GM12891 (cell line): ENCODE data around the gene LACTBL1.

Experiments used
- POLR2A ChIP-seq: IDR thresholded peaks from 2 replicates; pipeline ENCODE4 v1.6.1; 2011; ENCODE audit warnings: low read depth, low read length, control low read depth
- POLR2AphosphoS5 ChIP-seq: IDR thresholded peaks from 2 replicates; pipeline ENCODE4 v1.6.1; 2011; ENCODE audit warnings: low read depth, low read length, control low read depth
- SPI1 ChIP-seq: IDR thresholded peaks from 2 replicates; pipeline ENCODE4 v1.6.1; 2011; ENCODE audit warnings: low read depth, low read length, control low read depth
- TAF1 ChIP-seq: IDR thresholded peaks from 2 replicates; pipeline ENCODE4 v1.6.1; 2011; ENCODE audit warnings: low read depth, low read length, control low read depth

DNA sequence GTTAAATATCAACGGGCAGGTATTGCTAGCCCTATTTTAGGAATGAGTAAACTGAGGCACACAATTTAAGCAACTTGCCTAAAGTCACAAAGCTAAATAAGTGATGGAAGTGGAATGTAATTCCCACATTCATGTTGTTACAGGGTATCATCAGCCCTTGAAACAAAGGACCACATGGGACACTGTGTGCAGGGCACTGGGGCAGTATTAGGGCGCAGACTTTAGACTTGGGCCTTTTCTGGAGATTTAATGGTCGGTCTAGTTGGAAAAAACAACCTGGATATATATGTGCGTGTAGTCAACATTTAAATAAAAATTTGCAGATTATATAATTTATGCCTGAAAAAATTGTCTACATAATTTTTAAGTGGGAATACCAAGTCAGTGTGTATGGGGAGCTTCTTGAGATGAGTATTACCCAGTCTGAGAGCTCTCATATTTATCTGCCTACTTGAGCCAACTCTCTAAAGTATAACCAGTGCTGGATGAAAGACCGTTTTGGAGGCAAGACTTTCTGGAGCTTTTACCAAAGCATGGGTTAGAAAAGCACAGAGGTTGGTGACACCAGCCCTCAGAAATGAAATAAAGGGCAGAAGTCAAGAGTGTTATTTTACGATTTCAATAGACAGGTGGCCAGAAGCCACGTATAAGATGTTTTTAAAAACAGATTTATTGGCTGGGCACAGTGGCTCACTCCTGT, 48.2 kb upstream of the LACTBL1 start:
- TF ChIP-seq POLR2A: no peak
- no peak for TF ChIP-seq TAF1
- no peak for TF ChIP-seq POLR2AphosphoS5
- no peak for TF ChIP-seq SPI1
